ENCODE results near the gene DLX1.

Gene DLX1

GRCh38 chr2:172082944-172083627 lies 2.2 kb upstream of the DLX1 start:
- no peak overlapping the region for H3K27ac ChIP-seq
- no peak for TF ChIP-seq CTCF (IDR thresholded peaks at IDR 0.05)
- no peaks in the 10 kb centered on the region for H3K79me2 ChIP-seq
- no peak overlapping the region for H2AFZ ChIP-seq
- H3K9ac ChIP-seq = no peak overlapping the region
- H3K4me1 ChIP-seq = no peaks in the 10 kb centered on the region
- H3K4me3 ChIP-seq (ENCODE audit: low read depth, low read length) = no peak overlapping the region
- H3K27me3 ChIP-seq (ENCODE audit: control insufficient read depth, insufficient read depth, low read length) = peaks cover 37% of the 10 kb centered on the region
- peaks cover 4% of the 10 kb centered on the region for H3K9me3 ChIP-seq (ENCODE audit: control insufficient read depth, low read length)
- no peaks in the 10 kb centered on the region for H3K36me3 ChIP-seq (ENCODE audit: control insufficient read depth, insufficient read depth, low read length)
- no peak overlapping the region for H3K4me2 ChIP-seq (ENCODE audit: low read length)

GRCh38 chr2:172083628-172084394 lies 1.5 kb upstream of the DLX1 start:
- Histone ChIP-seq H3K4me3 (ENCODE audit: low read depth, low read length) (no peak overlapping the region), H3K27ac (no peak overlapping the region), H3K36me3 (ENCODE audit: control insufficient read depth, insufficient read depth, low read length) (no peaks in the 10 kb centered on the region), H2AFZ (no peak overlapping the region), H3K4me1 (no peaks in the 10 kb centered on the region), H3K4me2 (ENCODE audit: low read length) (no peak overlapping the region), H3K9ac (no peak overlapping the region), H3K9me3 (ENCODE audit: control insufficient read depth, low read length) (peaks cover 4% of the 10 kb centered on the region), H3K27me3 (ENCODE audit: control insufficient read depth, insufficient read depth, low read length) (peaks cover 42% of the 10 kb centered on the region), H3K79me2 (no peaks in the 10 kb centered on the region)
- TF ChIP-seq CTCF (IDR thresholded peaks at IDR 0.05) = no peak

- no peak overlapping the region for H3K27ac ChIP-seq
- no peaks in the 10 kb centered on the region for H3K4me1 ChIP-seq
These were observed 987 bp upstream of the DLX1 start for GRCh38 chr2:172084395-172084644.

GRCh38 chr2:172084645-172085459 lies 455 bp upstream of the DLX1 start:
- H3K27ac ChIP-seq = no peak overlapping the region
- H3K27me3 ChIP-seq (ENCODE audit: control insufficient read depth, insufficient read depth, low read length) = peaks cover 38% of the 10 kb centered on the region
- H3K4me1 ChIP-seq = no peaks in the 10 kb centered on the region
- H3K9ac ChIP-seq = no peak overlapping the region
- H3K36me3 ChIP-seq (ENCODE audit: control insufficient read depth, insufficient read depth, low read length) = no peaks in the 10 kb centered on the region
- peak overlapping the region; percentile 44 for H3K4me2 ChIP-seq (ENCODE audit: low read length)
- H3K4me3 ChIP-seq (ENCODE audit: low read depth, low read length) = no peak overlapping the region
- no peaks in the 10 kb centered on the region for H3K79me2 ChIP-seq
- H2AFZ ChIP-seq = peak overlapping the region; percentile 30
- no peak for TF ChIP-seq CTCF (IDR thresholded peaks at IDR 0.05)
- peaks cover 3% of the 10 kb centered on the region for H3K9me3 ChIP-seq (ENCODE audit: control insufficient read depth, low read length)

More at GRCh38 chr2:172084395-172084644, 987 bp upstream of the DLX1 start:
- H3K36me3 ChIP-seq (ENCODE audit: control insufficient read depth, insufficient read depth, low read length) = no peaks in the 10 kb centered on the region
- peaks cover 42% of the 10 kb centered on the region for H3K27me3 ChIP-seq (ENCODE audit: control insufficient read depth, insufficient read depth, low read length)
- H3K79me2 ChIP-seq = no peaks in the 10 kb centered on the region
- no peak overlapping the region for H2AFZ ChIP-seq
- no peak overlapping the region for H3K4me3 ChIP-seq (ENCODE audit: low read depth, low read length)
- no peak for TF ChIP-seq CTCF (IDR thresholded peaks at IDR 0.05)
- H3K4me2 ChIP-seq (ENCODE audit: low read length) = no peak overlapping the region
- no peak overlapping the region for H3K9ac ChIP-seq
- peaks cover 4% of the 10 kb centered on the region for H3K9me3 ChIP-seq (ENCODE audit: control insufficient read depth, low read length)
